K562 (cell line): ENCODE measurements around the gene CPNE9. TPM values are rescaled to one million over a fixed set of nuclear protein-coding genes. Genes with fewer than 3 reads are reported as not detected.

ENCODE experiments used
- ATAC-seq: fragments of 200-7000 bp; cut with Tn5 transposase; 3 replicates; pipeline ENCODE4 v1.9.1; 2020; ENCODE audit warnings: moderate library complexity
- BruUV-seq: library from RNA; stranded (reverse); fragments of 400-500 nt; replicated peaks from 2 replicates; lab custom pipeline; 2021; lab: Mats Ljungman, UMichigan
- CTCF ChIA-PET: fragments of 300-600 bp; formaldehyde crosslinking; extraction: SDS; loops from one replicate; lab custom pipeline; 2021; ENCODE audit warnings: low intra/inter-chr PET ratio; lab: Yijun Ruan, JAX
- POLR2A ChIA-PET: fragments of 300-600, 350-650 bp; sonication (Branson Sonifier 250); formaldehyde crosslinking; extraction: SDS; loops from one replicate; lab custom pipeline; 2021; ENCODE audit warnings: antibody characterized with exemption, inconsistent platforms; lab: Yijun Ruan, JAX
- DNase-seq, 4 experiments: peaks; one replicate each; pipeline versions ENCODE4 v3.0.0 to v3.0.0-alpha.2; 2011 to 2018; ENCODE audit warnings: low spot score in 3 of 4, mixed read lengths in 3 of 4; ENCODE audit errors: extremely low read depth in 1 of 4
- FAIRE-seq: peaks from 2 replicates; lab custom pipeline; 2011; peaks lifted over from hg19 to GRCh38; lab: Jason Lieb, UNC
- H2AFZ ChIP-seq: 2 replicates; pipeline ENCODE4 v1.6.0; 2011; ENCODE audit warnings: low read depth, low read length, control low read depth, inconsistent platforms
- H3K27ac ChIP-seq: fragments of 200-600 bp; 3 replicates; pipeline ENCODE4 v1.8.0; 2011; ENCODE audit warnings: low read depth, mild to moderate bottlenecking, control low read depth, inconsistent platforms, low read length, moderate library complexity, mixed read lengths; ENCODE audit errors: extremely low read depth
- H3K27me3 ChIP-seq, 2 experiments: fragments of 300-600 bp in 1 of 2; 2 replicates in 1 of 2; 3 replicates in 1 of 2; pipeline versions ENCODE4 v1.6.0 to v1.8.0; 2011; ENCODE audit warnings: inconsistent platforms in 2 of 2, low read length in 2 of 2, mild to moderate bottlenecking in 1 of 2, mixed read lengths in 1 of 2, moderate library complexity in 1 of 2; ENCODE audit not compliant: control insufficient read depth in 2 of 2, insufficient read depth in 2 of 2
- H3K36me3 ChIP-seq: fragments of 300-600 bp; 3 replicates; pipeline ENCODE4 v1.8.0; 2011; ENCODE audit warnings: mild to moderate bottlenecking, low read length, inconsistent platforms; ENCODE audit not compliant: control insufficient read depth, insufficient read depth
- H3K4me1 ChIP-seq, 2 experiments: fragments of 200-600 bp in 1 of 2; replicated peaks in 1 of 2; 2 replicates in 1 of 2; 3 replicates in 1 of 2; pipeline versions ENCODE4 v1.5.1 to v1.8.0; 2011; ENCODE audit warnings: inconsistent platforms in 2 of 2, low read length in 2 of 2, mild to moderate bottlenecking in 1 of 2, mixed read lengths in 1 of 2, moderate library complexity in 1 of 2; ENCODE audit not compliant: control insufficient read depth in 2 of 2, insufficient read depth in 2 of 2
- H3K4me2 ChIP-seq: 2 replicates; pipeline ENCODE4 v1.6.1; 2011; ENCODE audit warnings: low read length, control low read depth, inconsistent platforms, mixed read lengths; ENCODE audit not compliant: insufficient read depth
- H3K4me3 ChIP-seq: fragments of 200-600 bp; sonication (generic), shearing (Covaris generic); 2 replicates; pipeline ENCODE4 v1.5.1; 2016; ENCODE audit warnings: control low read depth, inconsistent platforms
- H3K79me2 ChIP-seq: fragments of 200-600 bp; 3 replicates; pipeline ENCODE4 v1.8.0; 2011; ENCODE audit warnings: low read length, inconsistent platforms; ENCODE audit not compliant: control insufficient read depth, insufficient read depth
- H3K9ac ChIP-seq, 2 experiments: 2 replicates each; pipeline versions ENCODE4 v1.6.0 to v1.6.1; 2011; ENCODE audit warnings: low read depth in 2 of 2, low read length in 2 of 2, control low read depth in 1 of 2, inconsistent platforms in 1 of 2, mild to moderate bottlenecking in 1 of 2, mixed read lengths in 1 of 2; ENCODE audit not compliant: insufficient read depth in 1 of 2
- H3K9me1 ChIP-seq: one replicate; pipeline ENCODE4 v1.6.0; 2011; ENCODE audit warnings: inconsistent platforms, mild to moderate bottlenecking, low read length, moderate library complexity; ENCODE audit not compliant: control insufficient read depth, insufficient read depth
- H3K9me3 ChIP-seq: replicated peaks from 2 replicates; pipeline ENCODE4 v1.5.1; 2011; ENCODE audit warnings: low read depth, low read length, inconsistent platforms; ENCODE audit not compliant: control insufficient read depth, insufficient read depth
- H4K20me1 ChIP-seq: replicated peaks from 2 replicates; pipeline ENCODE4 v1.6.1; 2011; ENCODE audit warnings: low read length, inconsistent platforms, mixed read lengths; ENCODE audit not compliant: control insufficient read depth, insufficient read depth
- ARID3B ChIP-seq: fragments of 250-450 bp; sonication (Bioruptor Pico); IDR thresholded peaks from 2 replicates; pipeline ENCODE4 v1.4.0; 2020; ENCODE audit warnings: borderline replicate concordance
- MXD1 ChIP-seq: fragments of 250-450 bp; sonication (Bioruptor Pico); IDR thresholded peaks from 2 replicates; pipeline ENCODE4 v1.8.0; 2021; ENCODE audit warnings: borderline replicate concordance, mild to moderate bottlenecking, moderate library complexity; ENCODE audit not compliant: poor library complexity, severe bottlenecking
- MYNN ChIP-seq, 2 experiments: sonication (generic); formaldehyde crosslinking in 1 of 2; IDR thresholded peaks; 2 replicates each; pipeline versions ENCODE4 v1.5.0 to v1.6.1; 2016 to 2020; ENCODE audit warnings: antibody characterized with exemption in 1 of 2, missing genetic modification reagents in 1 of 2
- NCOA6 ChIP-seq: fragments of 450-650 bp; IDR thresholded peaks from 2 replicates; pipeline ENCODE4 v1.6.1; 2017; ENCODE audit warnings: mild to moderate bottlenecking
- PYGO2 ChIP-seq: fragments of 450-650 bp; IDR thresholded peaks from 2 replicates; pipeline ENCODE4 v1.6.1; 2016; ENCODE audit warnings: mild to moderate bottlenecking, missing genetic modification characterization, moderate library complexity, missing compliant biosample characterization
- RB1 ChIP-seq: fragments of 450-650 bp; IDR thresholded peaks from 2 replicates; pipeline ENCODE4 v1.6.1; 2017; ENCODE audit warnings: low read depth, mild to moderate bottlenecking
- RBM34 ChIP-seq: fragments of 200-400 bp; formaldehyde crosslinking; IDR thresholded peaks from 2 replicates; pipeline ENCODE4 v1.6.1; 2018; ENCODE audit warnings: low read length, borderline replicate concordance; ENCODE audit not compliant: insufficient read depth
- WHSC1 ChIP-seq: IDR thresholded peaks from one replicate; pipeline ENCODE4 v1.6.1; 2012; ENCODE audit warnings: low read length, control low read depth, inconsistent platforms
- YY1 ChIP-seq, 3 experiments: IDR thresholded peaks; 2 replicates each; pipeline ENCODE4 v1.6.1; 2011; ENCODE audit warnings: low read length in 2 of 3, mild to moderate bottlenecking in 2 of 3, moderate library complexity in 2 of 3, borderline replicate concordance in 1 of 3, control low read depth in 1 of 3, low read depth in 1 of 3; ENCODE audit not compliant: insufficient read depth in 3 of 3, insufficient replicate concordance in 2 of 3, control insufficient read depth in 1 of 3, insufficient read length in 1 of 3; ENCODE audit errors: extremely low read depth in 1 of 3
- ZNF224 ChIP-seq: sonication (generic); formaldehyde crosslinking; IDR thresholded peaks from 2 replicates; pipeline ENCODE4 v1.8.0; 2022; ENCODE audit warnings: mild to moderate bottlenecking, missing genetic modification reagents
- ZNF41 ChIP-seq: fragments of 250-450 bp; sonication (Bioruptor Pico); conservative IDR thresholded peaks from 2 replicates; pipeline ENCODE4 v1.4.0; 2020; ENCODE audit warnings: mild to moderate bottlenecking
- WGBS: fragments of 100-300 bp; shearing (Covaris generic); methylation state at CpG from one replicate; pipeline ENCODE4 v1.1.6; 2016; ENCODE audit warnings: low coverage, mixed read lengths; ENCODE audit not compliant: insufficient coverage; ENCODE audit errors: missing lambda C conversion rate; 5-methylcytosine and 5-hydroxymethylcytosine counted together
- in situ Hi-C: fragments of 300-500 bp; cut with MboI; formaldehyde crosslinking; loops from 4 replicates; pipeline ENCODE4 v1.15.0; 2018; ENCODE audit warnings: inconsistent platforms, mixed read lengths
- intact Hi-C: fragments of 100-400 bp; cut with micrococcal nuclease; formaldehyde crosslinking; loops from 2 replicates; pipeline ENCODE4 v1.14.2; 2022
- polyA plus RNA-seq, 8 experiments: library from polyadenylated mRNA; depleted of rRNA in 4 of 8; stranded (reverse) in 5 of 8; unstranded in 3 of 8; fragments of >200 nt; fragmentation: Nextera tagmentation in 2 of 8; fragmentation: Illumina TruSeq in 1 of 8; extraction: Ambion mirVana in 2 of 8; extraction: Trizol in 1 of 8; gene quantifications; 2 replicates each; pipeline versions ENCODE4 v1.2.1 to v1.2.3, GENCODE V29; 2011 to 2014; ENCODE audit warnings: inconsistent platforms in 1 of 8, missing spikeins in 1 of 8
- total RNA-seq, 7 experiments: library from RNA; depleted of rRNA in 6 of 7; stranded (reverse); fragments of >200 nt in 6 of 7; fragmentation: Illumina TruSeq in 2 of 7; extraction: Trizol in 2 of 7; gene quantifications; 2 replicates each; pipeline versions ENCODE4 v1.2.1 to v1.2.3, GENCODE V29; 2011 to 2021; ENCODE audit warnings: low replicate concordance in 1 of 7
- TF ChIP-seq, protein P1 (sequence below): fragments of 150-350 bp; conservative IDR thresholded peaks from 2 replicates; pipeline ENCODE4 v1.6.1; 2014; ENCODE audit warnings: low read length
- TF ChIP-seq, protein P2 (sequence below): IDR thresholded peaks from 2 replicates; pipeline ENCODE4 v1.6.1; 2016; ENCODE audit warnings: missing genetic modification characterization, missing compliant biosample characterization
- TF ChIP-seq, protein P3 (sequence below): sonication (generic); formaldehyde crosslinking; IDR thresholded peaks from 2 replicates; pipeline ENCODE4 v1.5.0; 2020; ENCODE audit warnings: missing genetic modification reagents

CPNE9 gene
- total and polyA plus RNA-seq, 9 of the 15 experiments (the other 6 are each of a cell fraction or from before 2014, with no cell fraction given) = 0.22 to 0.56 (median 0.29) TPM; not detected in 3

GRCh38 chr3:9718118-9718517 is 14.5 kb downstream of the CPNE9 start:
- no peaks in the 10 kb centered on the region for H3K9me3 ChIP-seq
- no peak overlapping the region for H3K9ac ChIP-seq
- DNase-seq = no peak
- in situ Hi-C loops (no loop called here), intact Hi-C loops (loop anchor here (5.0 to 10.0 kb wide), 7 partner anchors 74 to 363 kb away; partner anchors contain the start of genes ARPC4, CRELD1, FANCD2 and RPUSD3)
- H3K79me2 ChIP-seq = no peaks in the 10 kb centered on the region
- no TSS peak for BruUV-seq
- POLR2A ChIA-PET = interaction anchor here (0.6 to 1.1 kb wide), 4 partner anchors 9 to 1319 kb away, joined by 3 to 4 read pairs (median 3); no protein-coding TSS in a partner anchor
- H3K36me3 ChIP-seq = no peaks in the 10 kb centered on the region
- no peaks in the 10 kb centered on the region for H4K20me1 ChIP-seq
- H3K27ac ChIP-seq = no peak overlapping the region
- no peak overlapping the region for H3K4me3 ChIP-seq
- 3% methylated on average over 4 of the region's 4 CpGs for WGBS
- H3K4me1 ChIP-seq = peaks cover 5 to 10% of the 10 kb centered on the region in 2 experiments; a peak in 4 of 5 replicates
- no peak overlapping the region for H3K4me2 ChIP-seq
- CTCF ChIA-PET = no interaction called here
- FAIRE-seq = no peak
- peaks cover 17 to 19% of the 10 kb centered on the region in 2 experiments; a peak in 4 of 5 replicates for H3K27me3 ChIP-seq
- H3K9me1 ChIP-seq = no peaks in the 10 kb centered on the region
- H2AFZ ChIP-seq = no peak overlapping the region
- no peak for ATAC-seq
- TF ChIP-seq RB1 (no peak), WHSC1 (no peak), ZNF224 (CRISPR knock-in tag) (no peak), PYGO2 (tag) (no peak), ARID3B (CRISPR knock-in tag) (no peak), MXD1 (no peak), ZNF41 (CRISPR knock-in tag) (no peak), MYNN (IDR thresholded peaks at IDR 0.05) (no peak), MYNN (CRISPR knock-in tag; IDR thresholded peaks at IDR 0.05) (no peak), YY1 (IDR thresholded peaks at IDR 0.05; ENCODE audit: borderline replicate concordance in 1 of 3, control insufficient read depth in 1 of 3, extremely low read depth in 1 of 3, insufficient read depth in 3 of 3, insufficient read length in 1 of 3, insufficient replicate concordance in 2 of 3, low read depth in 1 of 3, low read length in 2 of 3) (no peak), NCOA6 (no peak), RBM34 (no peak)
- TF ChIP-seq, protein P1, sequence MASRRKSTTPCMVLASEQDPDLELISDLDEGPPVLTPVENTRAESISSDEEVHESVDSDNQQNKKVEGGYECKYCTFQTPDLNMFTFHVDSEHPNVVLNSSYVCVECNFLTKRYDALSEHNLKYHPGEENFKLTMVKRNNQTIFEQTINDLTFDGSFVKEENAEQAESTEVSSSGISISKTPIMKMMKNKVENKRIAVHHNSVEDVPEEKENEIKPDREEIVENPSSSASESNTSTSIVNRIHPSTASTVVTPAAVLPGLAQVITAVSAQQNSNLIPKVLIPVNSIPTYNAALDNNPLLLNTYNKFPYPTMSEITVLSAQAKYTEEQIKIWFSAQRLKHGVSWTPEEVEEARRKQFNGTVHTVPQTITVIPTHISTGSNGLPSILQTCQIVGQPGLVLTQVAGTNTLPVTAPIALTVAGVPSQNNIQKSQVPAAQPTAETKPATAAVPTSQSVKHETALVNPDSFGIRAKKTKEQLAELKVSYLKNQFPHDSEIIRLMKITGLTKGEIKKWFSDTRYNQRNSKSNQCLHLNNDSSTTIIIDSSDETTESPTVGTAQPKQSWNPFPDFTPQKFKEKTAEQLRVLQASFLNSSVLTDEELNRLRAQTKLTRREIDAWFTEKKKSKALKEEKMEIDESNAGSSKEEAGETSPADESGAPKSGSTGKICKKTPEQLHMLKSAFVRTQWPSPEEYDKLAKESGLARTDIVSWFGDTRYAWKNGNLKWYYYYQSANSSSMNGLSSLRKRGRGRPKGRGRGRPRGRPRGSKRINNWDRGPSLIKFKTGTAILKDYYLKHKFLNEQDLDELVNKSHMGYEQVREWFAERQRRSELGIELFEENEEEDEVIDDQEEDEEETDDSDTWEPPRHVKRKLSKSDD = no peak
- TF ChIP-seq, protein P2, sequence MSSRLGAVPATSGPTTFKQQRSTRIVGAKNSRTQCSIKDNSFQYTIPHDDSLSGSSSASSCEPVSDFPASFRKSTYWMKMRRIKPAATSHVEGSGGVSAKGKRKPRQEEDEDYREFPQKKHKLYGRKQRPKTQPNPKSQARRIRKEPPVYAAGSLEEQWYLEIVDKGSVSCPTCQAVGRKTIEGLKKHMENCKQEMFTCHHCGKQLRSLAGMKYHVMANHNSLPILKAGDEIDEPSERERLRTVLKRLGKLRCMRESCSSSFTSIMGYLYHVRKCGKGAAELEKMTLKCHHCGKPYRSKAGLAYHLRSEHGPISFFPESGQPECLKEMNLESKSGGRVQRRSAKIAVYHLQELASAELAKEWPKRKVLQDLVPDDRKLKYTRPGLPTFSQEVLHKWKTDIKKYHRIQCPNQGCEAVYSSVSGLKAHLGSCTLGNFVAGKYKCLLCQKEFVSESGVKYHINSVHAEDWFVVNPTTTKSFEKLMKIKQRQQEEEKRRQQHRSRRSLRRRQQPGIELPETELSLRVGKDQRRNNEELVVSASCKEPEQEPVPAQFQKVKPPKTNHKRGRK (tag) = no peak
- TF ChIP-seq, protein P3, sequence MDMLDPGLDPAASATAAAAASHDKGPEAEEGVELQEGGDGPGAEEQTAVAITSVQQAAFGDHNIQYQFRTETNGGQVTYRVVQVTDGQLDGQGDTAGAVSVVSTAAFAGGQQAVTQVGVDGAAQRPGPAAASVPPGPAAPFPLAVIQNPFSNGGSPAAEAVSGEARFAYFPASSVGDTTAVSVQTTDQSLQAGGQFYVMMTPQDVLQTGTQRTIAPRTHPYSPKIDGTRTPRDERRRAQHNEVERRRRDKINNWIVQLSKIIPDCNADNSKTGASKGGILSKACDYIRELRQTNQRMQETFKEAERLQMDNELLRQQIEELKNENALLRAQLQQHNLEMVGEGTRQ = no peak
